H4 (cell line): Measurements from ENCODE around the gene PHOSPHO1. TPM values are rescaled to one million over a fixed set of nuclear protein-coding genes. Genes with fewer than 3 reads are reported as not detected.
"Not testable (repeated sequence)": the region's sequence is repeated elsewhere in the genome, so short reads cannot be mapped to it uniquely, and the experiment has no call there.

Source experiments
- DNase-seq: peaks from one replicate; pipeline ENCODE4 v3.0.0-alpha.2; 2015; ENCODE audit warnings: low spot score
- total RNA-seq: library from RNA; depleted of rRNA; stranded (reverse); fragments of >200 nt; shearing (Covaris generic); gene quantifications from 2 replicates; pipeline ENCODE4 v1.2.3, GENCODE V29; 2014; rRNA removed

Gene PHOSPHO1
- total RNA-seq, 1 experiment from 2014 or later: 0.74 TPM

DNA sequence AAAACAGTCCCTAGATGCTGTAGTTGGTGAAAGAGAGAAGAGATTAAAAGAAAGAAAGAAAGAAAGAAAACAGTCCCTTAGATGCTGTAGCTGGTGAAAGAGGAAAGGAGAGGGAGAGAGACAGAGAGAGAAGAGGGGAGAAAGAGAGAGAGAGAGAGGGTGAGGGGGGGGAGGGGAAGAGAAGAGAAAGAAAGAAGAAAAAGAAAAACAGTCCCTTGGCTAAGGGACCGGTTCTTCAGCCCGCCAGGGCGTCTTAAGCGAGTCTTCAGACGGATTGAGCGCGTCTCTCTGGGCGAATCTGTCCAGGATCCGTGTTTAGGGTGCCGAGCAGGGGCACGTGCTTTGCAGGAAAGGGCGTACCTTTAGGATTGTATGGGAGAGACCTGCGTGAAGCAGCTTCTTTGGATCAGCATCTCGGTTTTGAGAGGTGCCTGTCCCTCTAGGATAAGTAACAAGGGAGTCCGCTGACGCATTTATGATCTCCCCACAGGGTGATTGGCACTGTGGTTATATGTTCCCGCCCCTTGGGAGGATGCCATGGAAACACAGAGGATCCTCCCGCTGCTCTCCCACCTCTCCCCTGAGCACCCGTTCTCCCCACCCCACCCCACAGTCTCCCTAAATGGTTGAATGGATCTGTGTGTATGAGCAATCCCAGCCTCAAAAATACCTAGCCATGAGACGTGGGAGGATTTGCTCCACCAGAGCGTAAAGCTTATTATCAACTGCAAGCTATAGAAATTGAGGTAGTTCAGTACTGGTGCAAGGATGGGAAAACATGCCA lies 36.9 kb downstream of the PHOSPHO1 start:
- DNase-seq: no peak

DNA sequence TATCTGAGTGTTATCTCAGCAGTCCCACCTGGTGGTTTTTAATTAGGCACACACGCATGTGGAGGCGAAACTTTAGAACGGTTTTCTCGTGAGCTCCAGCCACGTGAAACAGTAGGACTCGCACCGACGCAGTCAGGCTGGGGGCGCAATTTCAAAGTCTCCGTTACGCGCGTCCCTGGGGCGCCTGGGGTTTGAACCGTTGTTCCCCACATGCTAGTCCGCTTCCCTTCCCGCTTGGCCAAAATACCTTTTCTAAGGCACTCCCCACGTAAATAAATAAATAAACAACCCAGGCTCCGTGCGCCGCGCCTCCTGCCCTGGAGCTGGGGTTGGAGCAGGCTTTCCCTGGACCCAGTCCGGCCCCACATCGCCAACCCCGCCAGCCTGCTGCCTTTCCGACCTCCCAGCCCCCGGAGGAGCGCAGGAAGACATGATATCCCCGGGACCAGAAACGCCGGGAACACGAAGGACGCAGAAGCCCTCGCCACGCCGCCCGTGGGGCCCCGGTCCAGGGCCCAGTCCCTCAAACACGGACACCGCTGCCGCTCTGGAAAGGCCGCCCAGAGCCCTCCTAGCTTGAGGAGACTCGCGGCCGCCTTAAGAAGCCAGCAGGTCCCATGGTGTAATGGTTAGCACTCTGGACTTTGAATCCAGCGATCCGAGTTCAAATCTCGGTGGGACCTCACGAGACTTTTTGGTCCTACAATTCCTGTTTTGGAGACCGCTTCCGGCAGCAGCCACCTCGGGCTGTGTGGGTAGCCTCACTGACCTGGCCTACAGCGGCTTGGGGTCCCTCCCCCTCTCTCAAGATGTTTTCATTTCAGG lies 38.5 kb downstream of the PHOSPHO1 start:
- DNase-seq: peak; percentile 93

DNA sequence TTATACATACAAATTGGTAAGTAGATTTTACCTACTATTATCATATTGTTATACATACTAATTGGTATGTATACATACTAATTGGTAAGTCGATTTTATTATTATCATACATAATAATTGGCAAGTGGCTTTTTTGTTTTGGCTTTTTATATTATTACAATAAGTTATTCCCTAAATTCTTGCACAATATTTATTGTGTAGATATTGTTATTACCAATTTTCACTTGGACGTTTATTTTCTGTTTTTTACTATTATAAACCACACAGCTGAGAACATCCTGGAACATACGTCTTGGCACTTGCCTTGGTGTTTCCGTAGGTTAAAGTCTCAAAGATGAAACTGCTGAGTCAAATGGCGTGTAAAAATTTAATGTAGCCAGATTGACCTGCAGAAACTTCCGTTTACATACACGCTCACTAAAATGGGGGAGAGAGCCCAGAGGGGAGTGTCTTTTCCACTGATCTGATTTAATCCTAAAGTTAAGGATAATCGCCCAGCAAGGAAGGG lies 39.1 kb downstream of the PHOSPHO1 start:
- no peak for DNase-seq

DNA sequence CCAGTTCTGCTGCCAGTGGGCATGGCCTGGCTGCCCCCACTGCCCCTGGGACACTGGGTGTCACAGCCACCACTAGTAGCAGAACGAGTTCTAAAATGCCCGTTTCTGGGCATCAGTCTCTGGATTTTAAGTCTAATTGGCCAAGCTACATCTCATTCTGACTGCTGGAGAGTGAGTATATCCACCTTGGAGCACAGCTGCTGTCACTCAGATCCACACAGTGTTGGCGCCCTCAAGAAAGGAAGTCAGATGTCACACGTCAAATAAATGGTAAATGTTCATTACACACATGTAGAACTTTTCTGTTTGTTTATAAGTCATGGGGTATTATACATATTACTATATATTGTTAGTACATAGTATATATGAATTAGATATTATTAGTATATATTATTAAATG lies 39.7 kb downstream of the PHOSPHO1 start:
- DNase-seq: no peak

DNA sequence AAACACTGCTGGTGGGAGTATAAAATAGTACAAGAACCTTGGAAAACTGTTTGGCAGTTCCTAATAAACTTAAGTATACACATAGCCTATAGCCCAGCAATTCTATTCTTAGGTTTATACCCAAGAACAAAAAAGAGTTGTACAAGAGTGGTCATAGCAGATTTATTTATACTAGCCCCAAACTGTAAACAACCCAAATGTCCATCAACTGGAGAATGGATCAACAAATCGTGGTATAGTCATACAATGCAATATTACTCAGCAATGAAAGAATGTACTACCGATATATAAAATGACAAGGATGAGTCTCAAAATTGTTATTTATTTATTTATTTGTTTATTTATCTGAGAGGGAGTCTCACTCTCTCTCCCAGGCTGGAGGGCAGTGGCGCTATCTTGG lies 43.3 kb downstream of the PHOSPHO1 start:
- no peak for DNase-seq

DNA sequence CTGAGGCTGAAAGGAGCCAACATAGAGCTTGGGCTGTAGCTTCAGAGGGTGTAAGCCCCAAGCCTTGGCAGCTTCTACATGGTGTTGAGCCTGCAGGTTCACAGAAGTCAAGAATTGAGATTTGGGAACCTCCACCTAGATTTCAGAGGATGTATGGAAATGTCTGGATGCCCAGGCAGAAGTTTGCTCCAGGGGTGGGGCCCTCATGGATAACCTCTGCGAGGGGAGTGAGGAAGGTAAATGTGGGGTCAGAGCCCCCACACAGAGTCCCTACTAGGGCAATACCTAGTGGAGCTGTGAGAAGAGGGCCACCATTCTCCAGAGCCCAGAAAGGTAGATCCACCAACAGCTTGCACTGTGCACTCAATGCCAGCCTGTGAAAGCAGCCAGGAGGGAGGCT lies 45.2 kb downstream of the PHOSPHO1 start:
- DNase-seq: not testable (repeated sequence)

DNA sequence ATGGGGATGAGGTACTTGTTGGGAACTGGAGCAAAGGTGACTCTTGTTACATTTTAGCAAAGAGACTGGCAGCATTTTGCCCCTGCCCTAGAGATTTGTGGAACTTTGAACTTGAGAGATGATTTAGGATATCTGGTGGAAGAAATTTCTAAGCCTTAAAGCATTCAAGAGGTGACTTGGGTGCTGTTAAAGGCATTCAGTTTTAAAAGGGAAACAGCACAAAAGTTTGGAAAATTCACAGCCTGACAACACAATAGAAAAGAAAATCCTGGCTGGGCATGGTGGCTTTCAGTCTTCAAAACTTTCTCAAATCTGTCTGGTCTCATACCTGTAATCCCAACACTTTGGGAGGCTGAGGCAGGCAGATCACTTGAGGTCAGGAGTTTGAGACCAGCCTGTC lies 46.1 kb downstream of the PHOSPHO1 start:
- DNase-seq: not testable (repeated sequence)

DNA sequence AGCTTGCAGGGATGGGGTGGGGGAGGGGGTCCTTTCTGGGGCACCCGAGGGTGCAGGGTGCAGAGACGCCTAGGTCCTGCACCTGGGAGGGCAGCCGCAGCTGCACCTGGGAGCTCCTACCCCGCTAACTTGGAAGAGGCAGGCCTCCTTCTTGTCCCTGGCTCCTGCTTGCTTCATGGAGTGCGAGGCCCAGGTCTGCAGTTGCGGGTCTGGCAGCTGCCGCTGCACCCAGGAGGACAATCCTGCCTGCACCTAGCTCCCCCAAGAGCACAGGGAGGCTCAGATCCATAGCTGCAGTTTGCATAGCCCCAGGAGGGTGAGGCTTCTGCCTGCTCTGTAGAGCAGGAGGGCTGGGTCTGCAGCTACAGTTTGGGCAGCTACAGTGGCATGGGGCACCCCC lies 46.8 kb downstream of the PHOSPHO1 start:
- DNase-seq: no peak

DNA sequence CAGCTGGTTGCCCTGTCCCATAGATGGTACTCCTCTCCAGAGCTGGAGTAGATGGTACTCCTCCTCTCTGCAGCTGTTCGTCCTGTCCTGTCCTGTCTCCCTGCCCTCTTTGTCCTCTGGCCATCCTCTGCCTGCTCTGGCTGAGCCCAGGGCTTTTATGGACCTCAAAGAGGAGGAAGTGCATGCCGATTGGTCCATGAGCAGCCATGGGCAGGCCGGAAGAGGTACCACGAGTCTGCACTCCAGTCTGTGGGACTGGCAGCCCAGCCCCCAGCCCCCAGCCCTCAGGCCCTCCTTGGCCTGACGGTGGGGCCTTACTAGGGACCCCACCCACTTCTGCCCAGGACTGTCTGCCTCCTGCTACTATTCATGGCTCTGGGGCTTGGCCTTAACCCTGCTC lies 47.2 kb downstream of the PHOSPHO1 start:
- no peak for DNase-seq

DNA sequence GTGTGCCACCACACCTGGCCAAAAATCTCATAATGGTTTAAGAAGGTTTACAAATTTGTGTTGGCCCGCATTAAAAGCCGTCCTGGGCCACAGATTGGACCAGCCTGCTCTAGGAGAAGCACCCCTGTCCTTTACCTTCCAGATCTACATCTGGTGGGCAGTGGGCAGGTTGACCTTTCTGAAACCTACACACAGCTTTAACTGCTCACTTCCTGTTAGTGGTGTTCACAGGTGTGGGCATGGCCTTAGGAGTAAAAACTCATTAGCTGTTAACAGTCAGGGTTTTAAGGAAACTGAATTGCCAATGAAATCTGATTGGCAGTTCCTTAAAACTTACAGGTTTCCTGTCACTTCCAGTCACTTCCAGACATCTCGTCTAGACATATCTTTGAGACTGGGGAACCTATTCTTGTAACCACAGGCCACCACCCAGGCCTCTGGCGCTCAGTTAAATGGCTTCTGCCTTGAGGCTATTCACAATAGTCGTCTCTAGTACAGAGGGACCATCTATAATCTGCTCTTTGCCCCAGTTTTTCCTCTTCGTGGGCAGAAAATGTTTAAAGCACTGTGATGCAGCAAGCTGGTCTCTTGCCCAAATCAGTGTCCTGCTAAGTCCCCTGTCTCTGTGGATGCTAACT lies 49.5 kb downstream of the PHOSPHO1 start:
- no peak for DNase-seq

DNA sequence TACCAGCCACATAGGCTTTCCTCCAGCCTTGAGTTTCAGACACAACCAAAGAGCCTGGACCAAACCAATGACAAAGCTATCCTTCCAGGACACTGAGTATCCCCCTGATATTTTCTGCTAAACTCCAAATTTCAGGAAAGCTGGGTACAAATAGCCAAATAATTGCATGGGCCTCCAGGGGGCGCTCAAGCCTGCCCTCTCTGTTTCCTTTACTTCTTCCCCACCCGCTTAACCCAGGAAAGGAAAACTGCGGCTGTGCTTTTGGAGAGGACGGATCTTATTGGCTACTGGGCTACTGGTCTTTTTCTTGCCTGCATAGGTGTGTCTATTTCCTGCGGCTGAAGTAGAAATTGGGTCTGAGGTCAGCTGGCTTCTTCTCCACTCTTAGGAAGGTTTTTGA lies 50.3 kb downstream of the PHOSPHO1 start:
- DNase-seq: peak; percentile 54

DNA sequence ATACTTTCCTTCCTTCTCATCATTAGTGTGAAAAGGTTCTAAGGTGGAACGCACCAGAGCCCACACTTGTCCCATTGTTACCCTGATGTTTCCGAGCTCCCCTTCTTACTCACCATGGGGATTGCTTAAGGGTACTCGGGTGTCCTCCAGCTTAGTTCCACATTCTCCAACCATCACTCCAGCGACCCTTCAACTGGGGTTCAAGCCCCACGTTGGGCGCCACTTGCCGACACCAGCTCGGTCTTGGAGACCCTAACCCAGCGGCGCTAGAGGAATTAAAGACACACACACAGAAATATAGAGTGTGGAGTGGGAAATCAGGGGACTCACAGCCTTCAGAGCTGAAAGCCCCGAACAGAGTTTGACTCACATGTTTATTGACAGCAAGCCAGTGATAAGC lies 54.6 kb downstream of the PHOSPHO1 start:
- DNase-seq: not testable (repeated sequence)

Other genes starting within 250 kb of the PHOSPHO1 start
- 2.4 and 6.8 TPM in 2 replicates for gene IGF2BP1, start 233.4 kb downstream of the PHOSPHO1 start, total RNA-seq
- gene B4GALNT2, start 98.0 kb downstream of the PHOSPHO1 start, total RNA-seq: not detected in 2 replicates
- 0.87 TPM in 1 of 2 replicates, not detected in the other for gene GNGT2, start 20.2 kb downstream of the PHOSPHO1 start, total RNA-seq
- gene ABI3, start 20.1 kb downstream of the PHOSPHO1 start, total RNA-seq: not detected in 2 replicates
- 13.4 and 18.3 TPM in 2 replicates for gene ZNF652, start 131.5 kb upstream of the PHOSPHO1 start, total RNA-seq
- 232 and 233 TPM in 2 replicates for gene PHB1, start 184.1 kb upstream of the PHOSPHO1 start, total RNA-seq